WTC11 (cell line): Measurements from ENCODE around the gene OR5AR1. TPM values are rescaled to one million over a fixed set of nuclear protein-coding genes. Genes with fewer than 3 reads are reported as not detected.

Experiments used
- ATAC-seq: fragments of 200-7000 bp; cut with Tn5 transposase; 2 replicates; pipeline ENCODE4 v1.10.0; 2021; ENCODE audit warnings: mild to moderate bottlenecking, moderate library complexity
- Bru-seq: library from RNA; stranded (reverse); fragments of 400-500 nt; gene quantifications from one replicate; lab custom pipeline; 2021; lab: Mats Ljungman, UMichigan
- CTCF ChIA-PET: fragments of 300-600 bp; sonication (Branson Sonifier 250); formaldehyde crosslinking; loops from one replicate; lab custom pipeline; 2021; ENCODE audit warnings: antibody characterized with exemption; lab: Charles Lee
- POLR2A ChIA-PET: fragments of 350-600 bp; sonication (Branson Sonifier 250); formaldehyde crosslinking; loops from one replicate; lab custom pipeline; 2021; ENCODE audit warnings: antibody characterized with exemption; lab: Charles Lee
- DNase-seq: peaks from one replicate; pipeline ENCODE4 v3.0.0; 2021; ENCODE audit warnings: low spot score
- H3K27ac Mint-ChIP-seq: 2 replicates; pipeline ENCODE4 v1.8.0; 2021; ENCODE audit warnings: mixed read lengths
- H3K27me3 Mint-ChIP-seq: 2 replicates; pipeline ENCODE4 v1.8.0; 2021; ENCODE audit warnings: low read depth, mild to moderate bottlenecking, moderate library complexity, mixed read lengths
- H3K36me3 Mint-ChIP-seq: 2 replicates; pipeline ENCODE4 v1.8.0; 2021; ENCODE audit warnings: mixed read lengths
- H3K4me1 Mint-ChIP-seq: 2 replicates; pipeline ENCODE4 v1.8.0; 2022; ENCODE audit warnings: mixed read lengths
- H3K4me3 Mint-ChIP-seq: 2 replicates; pipeline ENCODE4 v1.8.0; 2021; ENCODE audit warnings: mild to moderate bottlenecking, moderate library complexity, mixed read lengths
- H3K9me3 Mint-ChIP-seq: 2 replicates; pipeline ENCODE4 v1.8.0; 2021; ENCODE audit warnings: mixed read lengths
- CBFB ChIP-seq: sonication (generic); formaldehyde crosslinking; IDR thresholded peaks from 2 replicates; pipeline ENCODE4 v1.8.1; 2022; ENCODE audit warnings: mild to moderate bottlenecking, low read depth, missing genetic modification reagents
- CREB1 ChIP-seq: sonication (generic); formaldehyde crosslinking; IDR thresholded peaks from 2 replicates; pipeline ENCODE4 v1.8.0; 2023; ENCODE audit warnings: mild to moderate bottlenecking, missing genetic modification reagents
- ELF4 ChIP-seq: sonication (generic); formaldehyde crosslinking; IDR thresholded peaks from 2 replicates; pipeline ENCODE4 v1.8.1; 2022; ENCODE audit warnings: low read depth, mild to moderate bottlenecking, moderate library complexity, missing genetic modification reagents
- FOXK1 ChIP-seq: sonication (generic); formaldehyde crosslinking; IDR thresholded peaks from 2 replicates; pipeline ENCODE4 v1.8.0; 2022; ENCODE audit warnings: mild to moderate bottlenecking, moderate library complexity, missing genetic modification reagents
- GRHL2 ChIP-seq: fragments of 250-450 bp; sonication (Bioruptor Pico); IDR thresholded peaks from 2 replicates; pipeline ENCODE4 v1.8.0; 2022; ENCODE audit warnings: mild to moderate bottlenecking, moderate library complexity; ENCODE audit not compliant: insufficient replicate concordance, severe bottlenecking
- JUN ChIP-seq: sonication (generic); formaldehyde crosslinking; IDR thresholded peaks from 2 replicates; pipeline ENCODE4 v1.8.0; 2023; ENCODE audit warnings: mild to moderate bottlenecking, missing genetic modification reagents
- KAT7 ChIP-seq: sonication (generic); formaldehyde crosslinking; IDR thresholded peaks from 2 replicates; pipeline ENCODE4 v1.8.1; 2023; ENCODE audit warnings: missing genetic modification reagents, mild to moderate bottlenecking, borderline replicate concordance
- MXD4 ChIP-seq: fragments of 250-450 bp; sonication (Bioruptor Pico); IDR thresholded peaks from 2 replicates; pipeline ENCODE4 v1.8.0; 2021; ENCODE audit warnings: mild to moderate bottlenecking, moderate library complexity, borderline replicate concordance
- RORB ChIP-seq: fragments of 250-450 bp; sonication (Bioruptor Pico); IDR thresholded peaks from 2 replicates; pipeline ENCODE4 v1.9.0; 2021; ENCODE audit warnings: mild to moderate bottlenecking
- ZNF317 ChIP-seq: sonication (generic); formaldehyde crosslinking; IDR thresholded peaks from 2 replicates; pipeline ENCODE4 v1.8.1; 2023; ENCODE audit warnings: low read depth, mild to moderate bottlenecking, moderate library complexity, missing genetic modification reagents, borderline replicate concordance
- ZNF671 ChIP-seq: fragments of 250-450 bp; sonication (Bioruptor Pico); IDR thresholded peaks from 2 replicates; pipeline ENCODE4 v1.8.0; 2021; ENCODE audit warnings: mild to moderate bottlenecking
- long read RNA-seq, 3 experiments: library from RNA in 1 of 3; library from capped mRNA in 1 of 3; library from polyadenylated mRNA in 1 of 3; unstranded in 2 of 3; stranded (forward) in 1 of 3; transcript quantifications; one replicate each; pipeline ENCODE4 v2.0.0, GENCODE V29; 2021
- total RNA-seq: library from RNA; stranded (reverse); gene quantifications from 3 replicates; pipeline ENCODE4 v1.2.3, GENCODE V29; 2021
- TF ChIP-seq, protein P1 (sequence below): sonication (generic); formaldehyde crosslinking; IDR thresholded peaks from 2 replicates; pipeline ENCODE4 v1.8.1; 2023; ENCODE audit warnings: mild to moderate bottlenecking, missing genetic modification reagents, borderline replicate concordance
- TF ChIP-seq, protein P2 (sequence below): fragments of 250-450 bp; sonication (Bioruptor Pico); conservative IDR thresholded peaks from 2 replicates; pipeline ENCODE4 v1.9.0; 2021; ENCODE audit warnings: mild to moderate bottlenecking
- TF ChIP-seq, protein P3 (sequence below): fragments of 250-450 bp; sonication (Bioruptor Pico); IDR thresholded peaks from 2 replicates; pipeline ENCODE4 v2.1.2; 2022; ENCODE audit warnings: mild to moderate bottlenecking, moderate library complexity
- TF ChIP-seq, protein P4 (sequence below): fragments of 200-600 bp; IDR thresholded peaks from 2 replicates; pipeline ENCODE4 v1.8.0; 2022; ENCODE audit warnings: antibody characterized with exemption
- TF ChIP-seq, protein P5 (sequence below): sonication (generic); formaldehyde crosslinking; IDR thresholded peaks from 2 replicates; pipeline ENCODE4 v1.8.0; 2023; ENCODE audit warnings: missing genetic modification reagents
- TF ChIP-seq, protein P6 (sequence below): sonication (generic); formaldehyde crosslinking; IDR thresholded peaks from 2 replicates; pipeline ENCODE4 v1.8.0; 2023; ENCODE audit warnings: mild to moderate bottlenecking, missing genetic modification reagents

OR5AR1 gene
- total RNA-seq (not detected in 3 replicates), Bru-seq, nascent RNA (not detected)
- long read RNA-seq, experiment 1 = 0 reads
- long read RNA-seq, experiment 2 = 0 reads
- long read RNA-seq, experiment 3 = 0 reads

DNA sequence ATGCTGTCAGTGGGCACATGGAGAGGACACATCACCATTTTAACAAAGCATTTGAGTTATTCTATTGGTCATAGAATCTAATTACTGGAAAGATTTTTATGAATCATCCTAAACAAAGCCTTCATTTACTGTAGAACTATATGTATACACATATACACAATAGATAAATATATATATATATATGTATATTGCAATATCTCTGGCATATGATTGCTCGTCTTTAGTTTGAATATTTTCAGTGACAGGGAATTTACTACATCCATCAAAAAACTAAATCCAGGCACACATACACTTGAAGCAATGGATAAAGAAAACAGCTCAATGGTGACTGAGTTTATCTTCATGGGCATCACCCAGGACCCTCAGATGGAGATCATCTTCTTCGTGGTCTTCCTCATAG lies at the start of gene OR5AR1:
TSS of gene OR5AR1 (plus strand) at position 301 of the 400 bp plus-strand sequence. CDS start at position 301, 0 bp downstream.
- no peak for DNase-seq
- TF ChIP-seq, protein P1, sequence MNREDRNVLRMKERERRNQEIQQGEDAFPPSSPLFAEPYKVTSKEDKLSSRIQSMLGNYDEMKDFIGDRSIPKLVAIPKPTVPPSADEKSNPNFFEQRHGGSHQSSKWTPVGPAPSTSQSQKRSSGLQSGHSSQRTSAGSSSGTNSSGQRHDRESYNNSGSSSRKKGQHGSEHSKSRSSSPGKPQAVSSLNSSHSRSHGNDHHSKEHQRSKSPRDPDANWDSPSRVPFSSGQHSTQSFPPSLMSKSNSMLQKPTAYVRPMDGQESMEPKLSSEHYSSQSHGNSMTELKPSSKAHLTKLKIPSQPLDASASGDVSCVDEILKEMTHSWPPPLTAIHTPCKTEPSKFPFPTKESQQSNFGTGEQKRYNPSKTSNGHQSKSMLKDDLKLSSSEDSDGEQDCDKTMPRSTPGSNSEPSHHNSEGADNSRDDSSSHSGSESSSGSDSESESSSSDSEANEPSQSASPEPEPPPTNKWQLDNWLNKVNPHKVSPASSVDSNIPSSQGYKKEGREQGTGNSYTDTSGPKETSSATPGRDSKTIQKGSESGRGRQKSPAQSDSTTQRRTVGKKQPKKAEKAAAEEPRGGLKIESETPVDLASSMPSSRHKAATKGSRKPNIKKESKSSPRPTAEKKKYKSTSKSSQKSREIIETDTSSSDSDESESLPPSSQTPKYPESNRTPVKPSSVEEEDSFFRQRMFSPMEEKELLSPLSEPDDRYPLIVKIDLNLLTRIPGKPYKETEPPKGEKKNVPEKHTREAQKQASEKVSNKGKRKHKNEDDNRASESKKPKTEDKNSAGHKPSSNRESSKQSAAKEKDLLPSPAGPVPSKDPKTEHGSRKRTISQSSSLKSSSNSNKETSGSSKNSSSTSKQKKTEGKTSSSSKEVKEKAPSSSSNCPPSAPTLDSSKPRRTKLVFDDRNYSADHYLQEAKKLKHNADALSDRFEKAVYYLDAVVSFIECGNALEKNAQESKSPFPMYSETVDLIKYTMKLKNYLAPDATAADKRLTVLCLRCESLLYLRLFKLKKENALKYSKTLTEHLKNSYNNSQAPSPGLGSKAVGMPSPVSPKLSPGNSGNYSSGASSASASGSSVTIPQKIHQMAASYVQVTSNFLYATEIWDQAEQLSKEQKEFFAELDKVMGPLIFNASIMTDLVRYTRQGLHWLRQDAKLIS (CRISPR knock-in tag) = no peak
- TF ChIP-seq ELF4 (no peak), JUN (no peak), KAT7 (CRISPR knock-in tag) (no peak), GRHL2 (no peak)
- TF ChIP-seq, protein P2, sequence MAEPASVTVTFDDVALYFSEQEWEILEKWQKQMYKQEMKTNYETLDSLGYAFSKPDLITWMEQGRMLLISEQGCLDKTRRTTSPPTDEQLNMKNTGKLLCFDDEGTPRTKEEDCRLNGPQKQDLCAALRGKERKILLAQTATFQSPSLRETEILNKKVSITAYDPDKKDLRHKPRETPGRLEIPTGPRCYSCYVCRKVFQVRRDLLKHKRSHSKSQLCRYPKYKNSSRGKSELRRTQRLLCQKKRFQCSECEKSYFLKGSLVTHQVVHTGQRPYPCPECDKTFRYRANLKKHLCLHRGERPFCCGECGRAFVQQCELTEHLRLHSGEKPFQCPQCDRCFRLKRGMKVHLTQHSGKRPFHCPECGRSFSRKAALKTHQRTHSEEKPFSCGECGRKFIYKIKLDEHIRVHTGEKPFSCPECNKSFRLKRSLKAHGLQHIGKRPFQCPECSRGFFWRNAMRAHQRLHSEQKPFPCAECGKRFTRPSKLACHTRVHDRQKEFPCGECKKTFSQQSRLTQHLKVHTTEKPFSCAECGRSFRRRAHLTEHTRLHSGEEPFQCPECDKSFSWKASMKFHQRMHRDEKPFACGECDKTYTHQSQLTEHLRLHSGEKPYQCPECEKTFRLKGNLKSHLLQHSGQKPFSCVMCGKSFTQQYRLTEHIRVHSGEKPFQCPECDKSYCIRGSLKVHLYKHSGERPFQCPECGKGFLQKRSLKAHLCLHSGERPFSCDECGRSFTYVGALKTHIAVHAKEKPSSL (CRISPR knock-in tag) = no peak
- TF ChIP-seq, protein P3, sequence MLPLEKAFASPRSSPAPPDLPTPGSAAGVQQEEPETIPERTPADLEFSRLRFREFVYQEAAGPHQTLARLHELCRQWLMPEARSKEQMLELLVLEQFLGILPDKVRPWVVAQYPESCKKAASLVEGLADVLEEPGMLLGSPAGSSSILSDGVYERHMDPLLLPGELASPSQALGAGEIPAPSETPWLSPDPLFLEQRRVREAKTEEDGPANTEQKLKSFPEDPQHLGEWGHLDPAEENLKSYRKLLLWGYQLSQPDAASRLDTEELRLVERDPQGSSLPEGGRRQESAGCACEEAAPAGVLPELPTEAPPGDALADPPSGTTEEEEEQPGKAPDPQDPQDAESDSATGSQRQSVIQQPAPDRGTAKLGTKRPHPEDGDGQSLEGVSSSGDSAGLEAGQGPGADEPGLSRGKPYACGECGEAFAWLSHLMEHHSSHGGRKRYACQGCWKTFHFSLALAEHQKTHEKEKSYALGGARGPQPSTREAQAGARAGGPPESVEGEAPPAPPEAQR = no peak
- no peak for ATAC-seq
- POLR2A ChIA-PET = no interaction called here
- Mint-ChIP-seq H3K27me3 (peaks cover 2% of the 10 kb centered on the region; the same call in 1 of the 2 replicates), H3K27ac (no peak within 1 kb of the TSS), H3K4me3 (no peak within 1 kb of the TSS), H3K36me3 (peaks cover 15% of the 10 kb centered on the region), H3K9me3 (peaks cover 20% of the 10 kb centered on the region), H3K4me1 (peaks cover 42% of the 10 kb centered on the region)
- CTCF ChIA-PET = no interaction called here

DNA sequence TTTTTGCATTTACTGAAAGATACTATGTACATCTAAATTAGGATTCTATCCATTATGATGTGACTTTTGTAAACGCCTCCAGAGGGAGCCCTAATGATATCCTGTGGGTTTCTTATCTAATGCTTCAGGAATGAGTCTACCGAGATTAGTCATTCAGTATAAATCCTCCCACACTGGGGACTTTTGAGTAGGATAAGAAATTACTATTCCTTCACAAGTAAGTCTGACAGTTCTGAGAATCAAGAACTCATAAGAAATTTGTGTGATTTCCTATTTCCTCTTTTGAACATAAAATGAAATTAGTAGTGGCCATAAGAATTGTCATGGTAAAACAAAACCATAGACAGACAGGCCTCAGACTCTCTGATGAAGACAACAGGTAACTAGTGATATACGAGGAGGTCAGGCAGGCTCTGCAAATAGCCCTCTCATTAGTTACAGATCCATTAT lies 38.8 kb upstream of the OR5AR1 start:
- no peaks in the 10 kb centered on the region for H3K36me3 Mint-ChIP-seq
- H3K4me3 Mint-ChIP-seq = no peak overlapping the region
- TF ChIP-seq, protein P4, sequence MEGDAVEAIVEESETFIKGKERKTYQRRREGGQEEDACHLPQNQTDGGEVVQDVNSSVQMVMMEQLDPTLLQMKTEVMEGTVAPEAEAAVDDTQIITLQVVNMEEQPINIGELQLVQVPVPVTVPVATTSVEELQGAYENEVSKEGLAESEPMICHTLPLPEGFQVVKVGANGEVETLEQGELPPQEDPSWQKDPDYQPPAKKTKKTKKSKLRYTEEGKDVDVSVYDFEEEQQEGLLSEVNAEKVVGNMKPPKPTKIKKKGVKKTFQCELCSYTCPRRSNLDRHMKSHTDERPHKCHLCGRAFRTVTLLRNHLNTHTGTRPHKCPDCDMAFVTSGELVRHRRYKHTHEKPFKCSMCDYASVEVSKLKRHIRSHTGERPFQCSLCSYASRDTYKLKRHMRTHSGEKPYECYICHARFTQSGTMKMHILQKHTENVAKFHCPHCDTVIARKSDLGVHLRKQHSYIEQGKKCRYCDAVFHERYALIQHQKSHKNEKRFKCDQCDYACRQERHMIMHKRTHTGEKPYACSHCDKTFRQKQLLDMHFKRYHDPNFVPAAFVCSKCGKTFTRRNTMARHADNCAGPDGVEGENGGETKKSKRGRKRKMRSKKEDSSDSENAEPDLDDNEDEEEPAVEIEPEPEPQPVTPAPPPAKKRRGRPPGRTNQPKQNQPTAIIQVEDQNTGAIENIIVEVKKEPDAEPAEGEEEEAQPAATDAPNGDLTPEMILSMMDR = 0 out of 2 replicates have a peak, but pooled peaks have one; percentile 17
- TF ChIP-seq KAT7 (CRISPR knock-in tag) = no peak
- ChIA-PET POLR2A (no interaction called here), CTCF (no interaction called here)
- ATAC-seq (peak; percentile 72), DNase-seq (no peak)
- H3K4me1 Mint-ChIP-seq = peaks cover 20% of the 10 kb centered on the region
- no peaks in the 10 kb centered on the region; the same call in none of the 2 replicates for H3K27me3 Mint-ChIP-seq
- no peaks in the 10 kb centered on the region for H3K9me3 Mint-ChIP-seq
- no peak overlapping the region for H3K27ac Mint-ChIP-seq

DNA sequence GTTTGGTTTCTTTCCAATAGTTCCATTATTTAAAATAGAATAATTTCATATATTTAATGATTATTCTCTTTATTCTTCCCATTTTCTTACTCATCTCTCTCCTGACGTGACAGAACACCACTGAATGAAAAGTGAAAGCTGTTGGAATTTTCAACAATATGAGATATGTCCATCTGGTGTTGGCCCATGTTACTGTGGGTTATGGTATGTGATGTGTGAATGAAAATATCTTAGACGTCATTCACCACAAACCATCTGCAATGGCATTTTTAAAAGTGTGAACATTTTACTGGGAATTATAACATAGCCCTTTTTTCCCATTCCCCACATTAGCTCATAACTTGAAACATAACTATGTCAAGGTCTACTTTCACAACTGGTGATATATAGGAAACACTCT lies 37.5 kb upstream of the OR5AR1 start:
- H3K27ac Mint-ChIP-seq = no peak overlapping the region
- POLR2A ChIA-PET = no interaction called here
- TF ChIP-seq ZNF671 (CRISPR knock-in tag) = no peak
- no peak for TF ChIP-seq CBFB
- no peak for TF ChIP-seq RORB
- TF ChIP-seq CREB1 = no peak
- TF ChIP-seq, protein P5, sequence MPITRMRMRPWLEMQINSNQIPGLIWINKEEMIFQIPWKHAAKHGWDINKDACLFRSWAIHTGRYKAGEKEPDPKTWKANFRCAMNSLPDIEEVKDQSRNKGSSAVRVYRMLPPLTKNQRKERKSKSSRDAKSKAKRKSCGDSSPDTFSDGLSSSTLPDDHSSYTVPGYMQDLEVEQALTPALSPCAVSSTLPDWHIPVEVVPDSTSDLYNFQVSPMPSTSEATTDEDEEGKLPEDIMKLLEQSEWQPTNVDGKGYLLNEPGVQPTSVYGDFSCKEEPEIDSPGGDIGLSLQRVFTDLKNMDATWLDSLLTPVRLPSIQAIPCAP (CRISPR knock-in tag) = no peak
- no peak for TF ChIP-seq FOXK1 (CRISPR knock-in tag)
- TF ChIP-seq MXD4 (CRISPR knock-in tag) = no peak
- no peak for TF ChIP-seq ZNF317 (CRISPR knock-in tag)
- TF ChIP-seq, protein P6, sequence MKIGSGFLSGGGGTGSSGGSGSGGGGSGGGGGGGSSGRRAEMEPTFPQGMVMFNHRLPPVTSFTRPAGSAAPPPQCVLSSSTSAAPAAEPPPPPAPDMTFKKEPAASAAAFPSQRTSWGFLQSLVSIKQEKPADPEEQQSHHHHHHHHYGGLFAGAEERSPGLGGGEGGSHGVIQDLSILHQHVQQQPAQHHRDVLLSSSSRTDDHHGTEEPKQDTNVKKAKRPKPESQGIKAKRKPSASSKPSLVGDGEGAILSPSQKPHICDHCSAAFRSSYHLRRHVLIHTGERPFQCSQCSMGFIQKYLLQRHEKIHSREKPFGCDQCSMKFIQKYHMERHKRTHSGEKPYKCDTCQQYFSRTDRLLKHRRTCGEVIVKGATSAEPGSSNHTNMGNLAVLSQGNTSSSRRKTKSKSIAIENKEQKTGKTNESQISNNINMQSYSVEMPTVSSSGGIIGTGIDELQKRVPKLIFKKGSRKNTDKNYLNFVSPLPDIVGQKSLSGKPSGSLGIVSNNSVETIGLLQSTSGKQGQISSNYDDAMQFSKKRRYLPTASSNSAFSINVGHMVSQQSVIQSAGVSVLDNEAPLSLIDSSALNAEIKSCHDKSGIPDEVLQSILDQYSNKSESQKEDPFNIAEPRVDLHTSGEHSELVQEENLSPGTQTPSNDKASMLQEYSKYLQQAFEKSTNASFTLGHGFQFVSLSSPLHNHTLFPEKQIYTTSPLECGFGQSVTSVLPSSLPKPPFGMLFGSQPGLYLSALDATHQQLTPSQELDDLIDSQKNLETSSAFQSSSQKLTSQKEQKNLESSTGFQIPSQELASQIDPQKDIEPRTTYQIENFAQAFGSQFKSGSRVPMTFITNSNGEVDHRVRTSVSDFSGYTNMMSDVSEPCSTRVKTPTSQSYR (CRISPR knock-in tag) = no peak

More for the DNA sequence above, 37.5 kb upstream of the OR5AR1 start:
- Mint-ChIP-seq H3K36me3 (no peaks in the 10 kb centered on the region), H3K9me3 (no peaks in the 10 kb centered on the region), H3K27me3 (no peaks in the 10 kb centered on the region; the same call in none of the 2 replicates), H3K4me1 (peaks cover 15% of the 10 kb centered on the region), H3K4me3 (no peak overlapping the region)
- DNase-seq (no peak), ATAC-seq (no peak)
- CTCF ChIA-PET = interaction anchor here (1.0 kb wide), 1 partner anchor 81 kb away, joined by 3 read pairs; no protein-coding TSS in a partner anchor
